HK-2 (cell line): ENCODE results near the gene HID1.
"Not testable (repeated sequence)": the region's sequence is repeated elsewhere in the genome, so short reads cannot be mapped to it uniquely, and the experiment has no call there.

Experiments used
- DNase-seq: peaks from one replicate; pipeline ENCODE4 v3.0.0-alpha.2; 2018; ENCODE audit not compliant: unreplicated experiment

HID1 gene

GRCh38 chr17:74922172-74922571 lies 50.4 kb downstream of the HID1 start:
- no peak for DNase-seq

- no peak for DNase-seq
Observed at GRCh38 chr17:74921769-74922168, 50.8 kb downstream of the HID1 start.

GRCh38 chr17:74921026-74921681 lies 51.4 kb downstream of the HID1 start:
- no peak for DNase-seq

GRCh38 chr17:74920642-74921025 lies 51.9 kb downstream of the HID1 start:
- no peak for DNase-seq

- no peak for DNase-seq
Observed at GRCh38 chr17:74920306-74920620, 52.3 kb downstream of the HID1 start.

GRCh38 chr17:74919440-74920305 lies 52.9 kb downstream of the HID1 start:
- no peak for DNase-seq

- no peak for DNase-seq
Observed at GRCh38 chr17:74918906-74919305, 53.7 kb downstream of the HID1 start.

GRCh38 chr17:74917430-74917829 lies 55.1 kb downstream of the HID1 start:
- no peak for DNase-seq

GRCh38 chr17:74916851-74917199 lies 55.7 kb downstream of the HID1 start:
- no peak for DNase-seq

- no peak for DNase-seq
Observed at GRCh38 chr17:74916136-74916850, 56.3 kb downstream of the HID1 start.

GRCh38 chr17:74911423-74911822 lies 61.1 kb downstream of the HID1 start:
- DNase-seq = not testable (repeated sequence)

- DNase-seq = not testable (repeated sequence)
Observed at GRCh38 chr17:74909097-74909496, 63.5 kb downstream of the HID1 start.

- DNase-seq = no peak
Observed at GRCh38 chr17:74907012-74907411, 65.5 kb downstream of the HID1 start.

GRCh38 chr17:74906214-74906793 lies 66.3 kb downstream of the HID1 start:
- not testable (repeated sequence) for DNase-seq

GRCh38 chr17:74904687-74905409 lies 67.7 kb downstream of the HID1 start:
- DNase-seq = no peak

- no peak for DNase-seq
Observed at GRCh38 chr17:74903671-74904070, 68.9 kb downstream of the HID1 start.

GRCh38 chr17:74903034-74903433 lies 69.5 kb downstream of the HID1 start:
- no peak for DNase-seq

GRCh38 chr17:74901353-74902135 lies 71.0 kb downstream of the HID1 start:
- no peak for DNase-seq
